SK-N-MC (cell line): ENCODE results near the gene ADORA3.

ENCODE experiments used
- EZH2 ChIP-seq: fragments of 200-600 bp; sonication (generic); IDR thresholded peaks from one replicate; pipeline ENCODE4 v1.6.1; 2017; ENCODE audit warnings: antibody characterized with exemption
- POLR2AphosphoS5 ChIP-seq: IDR thresholded peaks from 2 replicates; pipeline ENCODE4 v1.6.1; 2012; ENCODE audit warnings: mild to moderate bottlenecking, low read depth, low read length, borderline replicate concordance

- TF ChIP-seq POLR2AphosphoS5 (no peak), EZH2 (no peak)
Measured at GRCh38 chr1:111452581-111452980, 50.9 kb downstream of the ADORA3 start.
